NCI-H524 (cell line): ENCODE results near the gene WDFY2.
"Not testable (repeated sequence)": the region's sequence is repeated elsewhere in the genome, so short reads cannot be mapped to it uniquely, and the experiment has no call there.

Experiments
- DNase-seq, 2 experiments: peaks; one replicate each; lab custom pipeline; 2025; lab: John Stamatoyannopoulos, UW

WDFY2 gene

GRCh38 chr13:51666839-51667238 is 82.6 kb downstream of the WDFY2 start:
- no peak for DNase-seq

- DNase-seq, result no peak
These were observed 84.4 kb downstream of the WDFY2 start for GRCh38 chr13:51668580-51669195.

GRCh38 chr13:51673165-51673564 is 88.9 kb downstream of the WDFY2 start:
- no peak for DNase-seq

GRCh38 chr13:51674276-51674675 is 90.0 kb downstream of the WDFY2 start:
- DNase-seq, result no peak

- DNase-seq, result no peak
These were observed 91.1 kb downstream of the WDFY2 start for GRCh38 chr13:51675385-51675784.

GRCh38 chr13:51675877-51676276 is 91.6 kb downstream of the WDFY2 start:
- DNase-seq, result no peak

GRCh38 chr13:51676739-51677138 is 92.5 kb downstream of the WDFY2 start:
- DNase-seq, result no peak

GRCh38 chr13:51678420-51678819 is 94.2 kb downstream of the WDFY2 start:
- DNase-seq, result no peak

GRCh38 chr13:51679616-51680015 is 95.4 kb downstream of the WDFY2 start:
- no peak for DNase-seq

GRCh38 chr13:51681037-51681678 is 96.9 kb downstream of the WDFY2 start:
- no peak for DNase-seq

GRCh38 chr13:51682686-51683085 is 98.4 kb downstream of the WDFY2 start:
- DNase-seq, result no peak

- no peak for DNase-seq
These were observed 99.3 kb downstream of the WDFY2 start for GRCh38 chr13:51683597-51683996.

GRCh38 chr13:51684076-51684475 is 99.8 kb downstream of the WDFY2 start:
- no peak for DNase-seq

GRCh38 chr13:51687947-51688714 is 103.9 kb downstream of the WDFY2 start:
- DNase-seq, result no peak

- DNase-seq, result peak in 1 of 2 experiments; percentile 40
These were observed 104.8 kb downstream of the WDFY2 start for GRCh38 chr13:51688937-51689662.

GRCh38 chr13:51689663-51689996 is 105.4 kb downstream of the WDFY2 start:
- no peak for DNase-seq

GRCh38 chr13:51695677-51696076 is 111.4 kb downstream of the WDFY2 start:
- DNase-seq, result not testable (repeated sequence)

GRCh38 chr13:51697181-51697580 is 112.9 kb downstream of the WDFY2 start:
- peak in 1 of 2 experiments; percentile 8 for DNase-seq

- DNase-seq, result no peak
These were observed 113.6 kb downstream of the WDFY2 start for GRCh38 chr13:51697855-51698254.

GRCh38 chr13:51698352-51698751 is 114.1 kb downstream of the WDFY2 start:
- DNase-seq, result no peak

GRCh38 chr13:51704399-51705313 is 120.4 kb downstream of the WDFY2 start:
- no peak for DNase-seq

GRCh38 chr13:51707461-51707860 is 123.2 kb downstream of the WDFY2 start:
- no peak for DNase-seq
